GM19372 (cell line): Measurements from ENCODE around the gene DUSP9.
"Not testable (repeated sequence)": the region's sequence is repeated elsewhere in the genome, so short reads cannot be mapped to it uniquely, and the experiment has no call there.

Experiments
- ATAC-seq: cut with Tn5 transposase; IDR thresholded peaks from one replicate; pipeline ENCODE4 v1.9.1; 2021; ENCODE audit warnings: mild to moderate bottlenecking, low read depth, moderate library complexity; ENCODE audit not compliant: unreplicated experiment

DUSP9 gene

GRCh38 chrX:153669901-153670731, 23.1 kb downstream of the DUSP9 start:
- no peak for ATAC-seq

GRCh38 chrX:153670748-153671588, 24.0 kb downstream of the DUSP9 start:
- ATAC-seq, result no peak

- no peak for ATAC-seq
Measured at GRCh38 chrX:153671589-153672530, 24.9 kb downstream of the DUSP9 start.

- no peak for ATAC-seq
Measured at GRCh38 chrX:153672531-153673427, 25.8 kb downstream of the DUSP9 start.

- no peak for ATAC-seq
Measured at GRCh38 chrX:153673428-153674218, 26.6 kb downstream of the DUSP9 start, which contains the start of gene PNCK. TSS of gene PNCK (minus strand) at chrX:153673813. CDS start at chrX:153673076, 737 bp downstream.

GRCh38 chrX:153674219-153674851, 27.3 kb downstream of the DUSP9 start:
- no peak for ATAC-seq

- no peak for ATAC-seq
Measured at GRCh38 chrX:153681175-153681574, 34.2 kb downstream of the DUSP9 start.

GRCh38 chrX:153683486-153683885, 36.5 kb downstream of the DUSP9 start:
- not testable (repeated sequence) for ATAC-seq

- ATAC-seq, result no peak
Measured at GRCh38 chrX:153684467-153685155, 37.6 kb downstream of the DUSP9 start.

GRCh38 chrX:153685156-153685536, 38.1 kb downstream of the DUSP9 start:
- no peak for ATAC-seq

GRCh38 chrX:153685751-153686696, 39.0 kb downstream of the DUSP9 start:
- no peak for ATAC-seq

- ATAC-seq, result no peak
Measured at GRCh38 chrX:153686711-153687110, 39.7 kb downstream of the DUSP9 start.

- no peak for ATAC-seq
Measured at GRCh38 chrX:153687121-153688039, 40.4 kb downstream of the DUSP9 start, which contains the start of gene SLC6A8. TSS of gene SLC6A8 (plus strand) at chrX:153687926. CDS start at chrX:153688575, 649 bp downstream.

GRCh38 chrX:153688071-153688470, 41.1 kb downstream of the DUSP9 start:
- no peak for ATAC-seq

GRCh38 chrX:153688506-153688905, 41.5 kb downstream of the DUSP9 start:
- ATAC-seq, result no peak
